ENCODE results near the gene RASGRF1.

RASGRF1 gene

DNA sequence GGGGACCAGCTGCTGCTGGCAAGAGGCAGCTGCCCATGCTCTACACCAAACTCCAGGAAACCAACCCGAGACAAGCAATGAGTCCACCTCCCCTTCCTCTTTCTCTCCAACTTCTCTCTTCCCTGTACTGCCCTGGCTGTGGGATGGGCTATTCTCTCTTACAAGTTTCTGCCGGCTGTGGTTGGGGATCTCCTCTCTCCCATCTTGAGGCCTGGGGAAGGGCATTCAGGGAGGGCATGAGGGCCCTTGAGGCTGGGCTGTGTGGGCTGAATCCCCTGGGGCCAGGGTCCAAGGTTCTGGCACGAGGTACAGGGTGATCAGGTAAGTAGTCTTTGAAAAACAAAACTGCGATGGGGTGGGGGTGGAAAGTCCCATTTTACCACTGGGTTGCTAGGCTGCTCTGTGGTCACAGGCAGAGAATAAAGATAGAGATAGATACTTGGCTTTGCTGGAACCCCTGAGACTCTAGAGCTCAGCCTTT is 113.4 kb downstream of the RASGRF1 start:
- TF ChIP-seq SNAI2 (CRISPR knock-in tag; IDR thresholded peaks at IDR 0.05) (no peak), OSR1 (CRISPR knock-in tag; IDR thresholded peaks at IDR 0.05) (no peak), ZNF8 (CRISPR knock-in tag; IDR thresholded peaks at IDR 0.05) (no peak), TOX (CRISPR knock-in tag; IDR thresholded peaks at IDR 0.05; ENCODE audit: borderline replicate concordance) (no peak), ARNTL (CRISPR knock-in tag; IDR thresholded peaks at IDR 0.05; ENCODE audit: borderline replicate concordance, low read depth) (no peak), CSDC2 (CRISPR knock-in tag; IDR thresholded peaks at IDR 0.05) (no peak), TCF4 (CRISPR knock-in tag; IDR thresholded peaks at IDR 0.05; ENCODE audit: borderline replicate concordance) (no peak), GLIS3 (CRISPR knock-in tag; IDR thresholded peaks at IDR 0.05) (no peak), ZC3H10 (CRISPR knock-in tag; IDR thresholded peaks at IDR 0.05) (no peak), RARB (CRISPR knock-in tag; IDR thresholded peaks at IDR 0.05) (no peak), ZNF565 (CRISPR knock-in tag; conservative IDR thresholded peaks at IDR 0.05; ENCODE audit: low read depth) (no peak), ZFP30 (CRISPR knock-in tag; IDR thresholded peaks at IDR 0.05) (no peak), ISL1 (CRISPR knock-in tag; IDR thresholded peaks at IDR 0.05) (no peak)
- TF ChIP-seq, protein P1, sequence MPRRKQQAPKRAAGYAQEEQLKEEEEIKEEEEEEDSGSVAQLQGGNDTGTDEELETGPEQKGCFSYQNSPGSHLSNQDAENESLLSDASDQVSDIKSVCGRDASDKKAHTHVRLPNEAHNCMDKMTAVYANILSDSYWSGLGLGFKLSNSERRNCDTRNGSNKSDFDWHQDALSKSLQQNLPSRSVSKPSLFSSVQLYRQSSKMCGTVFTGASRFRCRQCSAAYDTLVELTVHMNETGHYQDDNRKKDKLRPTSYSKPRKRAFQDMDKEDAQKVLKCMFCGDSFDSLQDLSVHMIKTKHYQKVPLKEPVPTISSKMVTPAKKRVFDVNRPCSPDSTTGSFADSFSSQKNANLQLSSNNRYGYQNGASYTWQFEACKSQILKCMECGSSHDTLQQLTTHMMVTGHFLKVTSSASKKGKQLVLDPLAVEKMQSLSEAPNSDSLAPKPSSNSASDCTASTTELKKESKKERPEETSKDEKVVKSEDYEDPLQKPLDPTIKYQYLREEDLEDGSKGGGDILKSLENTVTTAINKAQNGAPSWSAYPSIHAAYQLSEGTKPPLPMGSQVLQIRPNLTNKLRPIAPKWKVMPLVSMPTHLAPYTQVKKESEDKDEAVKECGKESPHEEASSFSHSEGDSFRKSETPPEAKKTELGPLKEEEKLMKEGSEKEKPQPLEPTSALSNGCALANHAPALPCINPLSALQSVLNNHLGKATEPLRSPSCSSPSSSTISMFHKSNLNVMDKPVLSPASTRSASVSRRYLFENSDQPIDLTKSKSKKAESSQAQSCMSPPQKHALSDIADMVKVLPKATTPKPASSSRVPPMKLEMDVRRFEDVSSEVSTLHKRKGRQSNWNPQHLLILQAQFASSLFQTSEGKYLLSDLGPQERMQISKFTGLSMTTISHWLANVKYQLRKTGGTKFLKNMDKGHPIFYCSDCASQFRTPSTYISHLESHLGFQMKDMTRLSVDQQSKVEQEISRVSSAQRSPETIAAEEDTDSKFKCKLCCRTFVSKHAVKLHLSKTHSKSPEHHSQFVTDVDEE (CRISPR knock-in tag; IDR thresholded peaks at IDR 0.05), result no peak
- TF ChIP-seq, protein P2, sequence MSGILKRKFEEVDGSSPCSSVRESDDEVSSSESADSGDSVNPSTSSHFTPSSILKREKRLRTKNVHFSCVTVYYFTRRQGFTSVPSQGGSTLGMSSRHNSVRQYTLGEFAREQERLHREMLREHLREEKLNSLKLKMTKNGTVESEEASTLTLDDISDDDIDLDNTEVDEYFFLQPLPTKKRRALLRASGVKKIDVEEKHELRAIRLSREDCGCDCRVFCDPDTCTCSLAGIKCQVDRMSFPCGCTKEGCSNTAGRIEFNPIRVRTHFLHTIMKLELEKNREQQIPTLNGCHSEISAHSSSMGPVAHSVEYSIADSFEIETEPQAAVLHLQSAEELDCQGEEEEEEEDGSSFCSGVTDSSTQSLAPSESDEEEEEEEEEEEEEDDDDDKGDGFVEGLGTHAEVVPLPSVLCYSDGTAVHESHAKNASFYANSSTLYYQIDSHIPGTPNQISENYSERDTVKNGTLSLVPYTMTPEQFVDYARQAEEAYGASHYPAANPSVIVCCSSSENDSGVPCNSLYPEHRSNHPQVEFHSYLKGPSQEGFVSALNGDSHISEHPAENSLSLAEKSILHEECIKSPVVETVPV (CRISPR knock-in tag; IDR thresholded peaks at IDR 0.05), result no peak
- TF ChIP-seq, protein P3, sequence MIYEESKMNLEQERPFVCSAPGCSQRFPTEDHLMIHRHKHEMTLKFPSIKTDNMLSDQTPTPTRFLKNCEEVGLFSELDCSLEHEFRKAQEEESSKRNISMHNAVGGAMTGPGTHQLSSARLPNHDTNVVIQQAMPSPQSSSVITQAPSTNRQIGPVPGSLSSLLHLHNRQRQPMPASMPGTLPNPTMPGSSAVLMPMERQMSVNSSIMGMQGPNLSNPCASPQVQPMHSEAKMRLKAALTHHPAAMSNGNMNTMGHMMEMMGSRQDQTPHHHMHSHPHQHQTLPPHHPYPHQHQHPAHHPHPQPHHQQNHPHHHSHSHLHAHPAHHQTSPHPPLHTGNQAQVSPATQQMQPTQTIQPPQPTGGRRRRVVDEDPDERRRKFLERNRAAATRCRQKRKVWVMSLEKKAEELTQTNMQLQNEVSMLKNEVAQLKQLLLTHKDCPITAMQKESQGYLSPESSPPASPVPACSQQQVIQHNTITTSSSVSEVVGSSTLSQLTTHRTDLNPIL (CRISPR knock-in tag; IDR thresholded peaks at IDR 0.05; ENCODE audit: low read depth), result no peak
- TF ChIP-seq, protein P4, sequence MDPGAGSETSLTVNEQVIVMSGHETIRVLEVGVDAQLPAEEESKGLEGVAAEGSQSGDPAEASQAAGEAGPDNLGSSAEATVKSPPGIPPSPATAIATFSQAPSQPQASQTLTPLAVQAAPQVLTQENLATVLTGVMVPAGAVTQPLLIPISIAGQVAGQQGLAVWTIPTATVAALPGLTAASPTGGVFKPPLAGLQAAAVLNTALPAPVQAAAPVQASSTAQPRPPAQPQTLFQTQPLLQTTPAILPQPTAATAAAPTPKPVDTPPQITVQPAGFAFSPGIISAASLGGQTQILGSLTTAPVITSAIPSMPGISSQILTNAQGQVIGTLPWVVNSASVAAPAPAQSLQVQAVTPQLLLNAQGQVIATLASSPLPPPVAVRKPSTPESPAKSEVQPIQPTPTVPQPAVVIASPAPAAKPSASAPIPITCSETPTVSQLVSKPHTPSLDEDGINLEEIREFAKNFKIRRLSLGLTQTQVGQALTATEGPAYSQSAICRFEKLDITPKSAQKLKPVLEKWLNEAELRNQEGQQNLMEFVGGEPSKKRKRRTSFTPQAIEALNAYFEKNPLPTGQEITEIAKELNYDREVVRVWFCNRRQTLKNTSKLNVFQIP (CRISPR knock-in tag; IDR thresholded peaks at IDR 0.05; ENCODE audit: borderline replicate concordance, low read depth), result no peak
- ATAC-seq, result no peak

DNA sequence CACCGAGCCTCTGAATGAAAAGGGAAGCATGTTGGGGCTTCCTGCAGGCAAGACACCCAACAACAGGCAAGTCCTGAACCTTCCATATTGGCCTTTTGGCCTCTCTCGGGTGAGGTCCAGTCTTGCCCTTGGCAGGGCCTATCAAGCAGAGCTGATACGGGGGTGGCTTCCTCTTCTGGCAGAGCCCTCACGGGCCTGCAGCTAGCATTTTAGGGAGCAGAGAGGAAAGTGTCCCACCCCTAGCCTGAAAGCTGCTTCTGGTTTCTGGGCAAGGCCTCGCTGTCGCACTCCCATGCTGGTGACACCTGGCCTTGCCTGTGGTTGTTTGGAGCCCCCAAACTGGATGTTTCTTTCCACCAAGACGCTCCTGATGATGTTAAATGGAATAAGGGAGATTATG is 113.9 kb downstream of the RASGRF1 start:
- no peak for TF ChIP-seq ISL1 (CRISPR knock-in tag; IDR thresholded peaks at IDR 0.05)
- no peak for TF ChIP-seq ZNF8 (CRISPR knock-in tag; IDR thresholded peaks at IDR 0.05)
- TF ChIP-seq GLIS3 (CRISPR knock-in tag; IDR thresholded peaks at IDR 0.05), result no peak
- TF ChIP-seq, protein P5, sequence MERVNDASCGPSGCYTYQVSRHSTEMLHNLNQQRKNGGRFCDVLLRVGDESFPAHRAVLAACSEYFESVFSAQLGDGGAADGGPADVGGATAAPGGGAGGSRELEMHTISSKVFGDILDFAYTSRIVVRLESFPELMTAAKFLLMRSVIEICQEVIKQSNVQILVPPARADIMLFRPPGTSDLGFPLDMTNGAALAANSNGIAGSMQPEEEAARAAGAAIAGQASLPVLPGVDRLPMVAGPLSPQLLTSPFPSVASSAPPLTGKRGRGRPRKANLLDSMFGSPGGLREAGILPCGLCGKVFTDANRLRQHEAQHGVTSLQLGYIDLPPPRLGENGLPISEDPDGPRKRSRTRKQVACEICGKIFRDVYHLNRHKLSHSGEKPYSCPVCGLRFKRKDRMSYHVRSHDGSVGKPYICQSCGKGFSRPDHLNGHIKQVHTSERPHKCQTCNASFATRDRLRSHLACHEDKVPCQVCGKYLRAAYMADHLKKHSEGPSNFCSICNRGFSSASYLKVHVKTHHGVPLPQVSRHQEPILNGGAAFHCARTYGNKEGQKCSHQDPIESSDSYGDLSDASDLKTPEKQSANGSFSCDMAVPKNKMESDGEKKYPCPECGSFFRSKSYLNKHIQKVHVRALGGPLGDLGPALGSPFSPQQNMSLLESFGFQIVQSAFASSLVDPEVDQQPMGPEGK (CRISPR knock-in tag; IDR thresholded peaks at IDR 0.05; ENCODE audit: borderline replicate concordance), result no peak
- TF ChIP-seq CSDC2 (CRISPR knock-in tag; IDR thresholded peaks at IDR 0.05), result no peak
- TF ChIP-seq, protein P4 (CRISPR knock-in tag; IDR thresholded peaks at IDR 0.05; ENCODE audit: borderline replicate concordance, low read depth), result no peak
- no peak for TF ChIP-seq OSR1 (CRISPR knock-in tag; IDR thresholded peaks at IDR 0.05)
- TF ChIP-seq SNAI2 (CRISPR knock-in tag; IDR thresholded peaks at IDR 0.05), result no peak
- TF ChIP-seq ZNF565 (CRISPR knock-in tag; conservative IDR thresholded peaks at IDR 0.05; ENCODE audit: low read depth), result no peak
- TF ChIP-seq TOX (CRISPR knock-in tag; IDR thresholded peaks at IDR 0.05; ENCODE audit: borderline replicate concordance), result no peak
- no peak for TF ChIP-seq ZFP3 (CRISPR knock-in tag; IDR thresholded peaks at IDR 0.05)
- TF ChIP-seq, protein P3 (CRISPR knock-in tag; IDR thresholded peaks at IDR 0.05; ENCODE audit: low read depth), result no peak
- no peak for TF ChIP-seq ARNTL (CRISPR knock-in tag; IDR thresholded peaks at IDR 0.05; ENCODE audit: borderline replicate concordance, low read depth)
- ATAC-seq, result no peak

All from SK-N-SH treated with all-trans-retinoic acid at 6 μM for 48 hours (cell line).